ENCODE data around the gene OR5I1. TPM values are rescaled to one million over a fixed set of nuclear protein-coding genes. Genes with fewer than 3 reads are reported as not detected.

The OR5I1 gene
- total and polyA plus RNA-seq, 2 of the 8 experiments (the other 6 are each of a cell fraction or from before 2014, with no cell fraction given) = not detected

DNA sequence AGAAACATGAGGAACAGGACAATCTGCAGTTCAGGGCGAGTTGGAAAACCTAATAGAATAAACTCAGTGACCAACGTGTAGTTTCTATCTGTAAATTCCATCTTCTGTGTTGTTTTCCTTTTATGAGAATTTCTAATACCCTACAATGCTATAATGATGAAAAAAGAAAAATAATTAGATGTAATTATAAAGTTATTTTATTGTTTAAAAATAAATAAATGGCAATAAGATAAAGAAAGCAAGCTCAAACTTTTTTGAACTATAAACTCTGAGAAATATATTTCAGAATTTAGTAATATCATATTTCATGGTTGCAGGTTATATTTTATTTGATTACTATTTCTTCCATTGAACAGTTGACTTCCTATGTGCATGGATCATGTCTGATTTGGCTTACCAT lies at the start of gene OR5I1 (continued):
- TF ChIP-seq, protein P1, sequence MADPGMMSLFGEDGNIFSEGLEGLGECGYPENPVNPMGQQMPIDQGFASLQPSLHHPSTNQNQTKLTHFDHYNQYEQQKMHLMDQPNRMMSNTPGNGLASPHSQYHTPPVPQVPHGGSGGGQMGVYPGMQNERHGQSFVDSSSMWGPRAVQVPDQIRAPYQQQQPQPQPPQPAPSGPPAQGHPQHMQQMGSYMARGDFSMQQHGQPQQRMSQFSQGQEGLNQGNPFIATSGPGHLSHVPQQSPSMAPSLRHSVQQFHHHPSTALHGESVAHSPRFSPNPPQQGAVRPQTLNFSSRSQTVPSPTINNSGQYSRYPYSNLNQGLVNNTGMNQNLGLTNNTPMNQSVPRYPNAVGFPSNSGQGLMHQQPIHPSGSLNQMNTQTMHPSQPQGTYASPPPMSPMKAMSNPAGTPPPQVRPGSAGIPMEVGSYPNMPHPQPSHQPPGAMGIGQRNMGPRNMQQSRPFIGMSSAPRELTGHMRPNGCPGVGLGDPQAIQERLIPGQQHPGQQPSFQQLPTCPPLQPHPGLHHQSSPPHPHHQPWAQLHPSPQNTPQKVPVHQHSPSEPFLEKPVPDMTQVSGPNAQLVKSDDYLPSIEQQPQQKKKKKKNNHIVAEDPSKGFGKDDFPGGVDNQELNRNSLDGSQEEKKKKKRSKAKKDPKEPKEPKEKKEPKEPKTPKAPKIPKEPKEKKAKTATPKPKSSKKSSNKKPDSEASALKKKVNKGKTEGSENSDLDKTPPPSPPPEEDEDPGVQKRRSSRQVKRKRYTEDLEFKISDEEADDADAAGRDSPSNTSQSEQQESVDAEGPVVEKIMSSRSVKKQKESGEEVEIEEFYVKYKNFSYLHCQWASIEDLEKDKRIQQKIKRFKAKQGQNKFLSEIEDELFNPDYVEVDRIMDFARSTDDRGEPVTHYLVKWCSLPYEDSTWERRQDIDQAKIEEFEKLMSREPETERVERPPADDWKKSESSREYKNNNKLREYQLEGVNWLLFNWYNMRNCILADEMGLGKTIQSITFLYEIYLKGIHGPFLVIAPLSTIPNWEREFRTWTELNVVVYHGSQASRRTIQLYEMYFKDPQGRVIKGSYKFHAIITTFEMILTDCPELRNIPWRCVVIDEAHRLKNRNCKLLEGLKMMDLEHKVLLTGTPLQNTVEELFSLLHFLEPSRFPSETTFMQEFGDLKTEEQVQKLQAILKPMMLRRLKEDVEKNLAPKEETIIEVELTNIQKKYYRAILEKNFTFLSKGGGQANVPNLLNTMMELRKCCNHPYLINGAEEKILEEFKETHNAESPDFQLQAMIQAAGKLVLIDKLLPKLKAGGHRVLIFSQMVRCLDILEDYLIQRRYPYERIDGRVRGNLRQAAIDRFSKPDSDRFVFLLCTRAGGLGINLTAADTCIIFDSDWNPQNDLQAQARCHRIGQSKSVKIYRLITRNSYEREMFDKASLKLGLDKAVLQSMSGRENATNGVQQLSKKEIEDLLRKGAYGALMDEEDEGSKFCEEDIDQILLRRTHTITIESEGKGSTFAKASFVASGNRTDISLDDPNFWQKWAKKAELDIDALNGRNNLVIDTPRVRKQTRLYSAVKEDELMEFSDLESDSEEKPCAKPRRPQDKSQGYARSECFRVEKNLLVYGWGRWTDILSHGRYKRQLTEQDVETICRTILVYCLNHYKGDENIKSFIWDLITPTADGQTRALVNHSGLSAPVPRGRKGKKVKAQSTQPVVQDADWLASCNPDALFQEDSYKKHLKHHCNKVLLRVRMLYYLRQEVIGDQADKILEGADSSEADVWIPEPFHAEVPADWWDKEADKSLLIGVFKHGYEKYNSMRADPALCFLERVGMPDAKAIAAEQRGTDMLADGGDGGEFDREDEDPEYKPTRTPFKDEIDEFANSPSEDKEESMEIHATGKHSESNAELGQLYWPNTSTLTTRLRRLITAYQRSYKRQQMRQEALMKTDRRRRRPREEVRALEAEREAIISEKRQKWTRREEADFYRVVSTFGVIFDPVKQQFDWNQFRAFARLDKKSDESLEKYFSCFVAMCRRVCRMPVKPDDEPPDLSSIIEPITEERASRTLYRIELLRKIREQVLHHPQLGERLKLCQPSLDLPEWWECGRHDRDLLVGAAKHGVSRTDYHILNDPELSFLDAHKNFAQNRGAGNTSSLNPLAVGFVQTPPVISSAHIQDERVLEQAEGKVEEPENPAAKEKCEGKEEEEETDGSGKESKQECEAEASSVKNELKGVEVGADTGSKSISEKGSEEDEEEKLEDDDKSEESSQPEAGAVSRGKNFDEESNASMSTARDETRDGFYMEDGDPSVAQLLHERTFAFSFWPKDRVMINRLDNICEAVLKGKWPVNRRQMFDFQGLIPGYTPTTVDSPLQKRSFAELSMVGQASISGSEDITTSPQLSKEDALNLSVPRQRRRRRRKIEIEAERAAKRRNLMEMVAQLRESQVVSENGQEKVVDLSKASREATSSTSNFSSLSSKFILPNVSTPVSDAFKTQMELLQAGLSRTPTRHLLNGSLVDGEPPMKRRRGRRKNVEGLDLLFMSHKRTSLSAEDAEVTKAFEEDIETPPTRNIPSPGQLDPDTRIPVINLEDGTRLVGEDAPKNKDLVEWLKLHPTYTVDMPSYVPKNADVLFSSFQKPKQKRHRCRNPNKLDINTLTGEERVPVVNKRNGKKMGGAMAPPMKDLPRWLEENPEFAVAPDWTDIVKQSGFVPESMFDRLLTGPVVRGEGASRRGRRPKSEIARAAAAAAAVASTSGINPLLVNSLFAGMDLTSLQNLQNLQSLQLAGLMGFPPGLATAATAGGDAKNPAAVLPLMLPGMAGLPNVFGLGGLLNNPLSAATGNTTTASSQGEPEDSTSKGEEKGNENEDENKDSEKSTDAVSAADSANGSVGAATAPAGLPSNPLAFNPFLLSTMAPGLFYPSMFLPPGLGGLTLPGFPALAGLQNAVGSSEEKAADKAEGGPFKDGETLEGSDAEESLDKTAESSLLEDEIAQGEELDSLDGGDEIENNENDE (IDR thresholded peaks at IDR 0.05; ENCODE audit: insufficient replicate concordance, low read length) = no peak
- TF ChIP-seq GTF2F1 (IDR thresholded peaks at IDR 0.05; ENCODE audit: borderline replicate concordance, low read depth, low read length) (no peak), NANOG (IDR thresholded peaks at IDR 0.05; ENCODE audit: insufficient read depth, low read depth, low read length, poor library complexity, severe bottlenecking) (no peak), BACH1 (IDR thresholded peaks at IDR 0.05; ENCODE audit: low read length) (no peak), KDM1A (IDR thresholded peaks at IDR 0.05; ENCODE audit: borderline replicate concordance, low read length) (no peak), CREB1 (IDR thresholded peaks at IDR 0.05) (no peak), POU5F1 (IDR thresholded peaks at IDR 0.05; ENCODE audit: low read depth, low read length) (no peak), TCF12 (IDR thresholded peaks at IDR 0.05; ENCODE audit: low read depth, low read length) (no peak), POLR2A (IDR thresholded peaks at IDR 0.05; ENCODE audit: control extremely low read depth in 1 of 2, low read depth in 2 of 2, low read length in 2 of 2) (no peak), MAFK (IDR thresholded peaks at IDR 0.05; ENCODE audit: low read depth, low read length) (no peak)

Measured in H1 (cell line).